HepG2 (cell line): ENCODE results near the gene ALDH9A1. TPM values are rescaled to one million over a fixed set of nuclear protein-coding genes. Genes with fewer than 3 reads are reported as not detected.

Source experiments
- ATAC-seq: fragments of 200-7000 bp; cut with Tn5 transposase; 3 replicates; pipeline ENCODE4 v1.9.1; 2020; ENCODE audit warnings: mild to moderate bottlenecking, moderate library complexity
- BruUV-seq: library from RNA; stranded (reverse); fragments of 400-500 nt; replicated peaks from 2 replicates; lab custom pipeline; 2021; lab: Mats Ljungman, UMichigan
- CTCF ChIA-PET: fragments of 300-600 bp; formaldehyde crosslinking; extraction: SDS; loops from one replicate; lab custom pipeline; 2021; ENCODE audit warnings: low total read pairs, inconsistent platforms, low intra/inter-chr PET ratio; lab: Yijun Ruan, JAX
- POLR2A ChIA-PET: fragments of 350-600 bp; sonication (Branson Sonifier 250); formaldehyde crosslinking; loops from one replicate; lab custom pipeline; 2020; ENCODE audit warnings: antibody characterized with exemption, inconsistent platforms; lab: Yijun Ruan, JAX
- DNase-seq: peaks from one replicate; pipeline ENCODE4 v3.0.0-alpha.2; 2015; ENCODE audit warnings: low spot score
- FAIRE-seq: peaks from 3 replicates; lab custom pipeline; 2011; peaks lifted over from hg19 to GRCh38; lab: Jason Lieb, UNC
- H2AFZ ChIP-seq: one replicate; pipeline ENCODE4 v1.6.1; 2011; ENCODE audit warnings: low read length, inconsistent platforms
- H3K27ac ChIP-seq: fragments of 300-600 bp; 3 replicates; pipeline ENCODE4 v1.8.0; 2011; ENCODE audit warnings: mixed run types, mild to moderate bottlenecking, mixed read lengths, low read length, inconsistent platforms; ENCODE audit not compliant: insufficient read depth; ENCODE audit errors: extremely low read length
- H3K27me3 ChIP-seq, 2 experiments: fragments of 200-600 bp in 1 of 2; 2 replicates in 1 of 2; 3 replicates in 1 of 2; pipeline versions ENCODE4 v1.6.0 to v1.8.0; 2011; ENCODE audit warnings: low read length in 2 of 2, mild to moderate bottlenecking in 2 of 2, moderate library complexity in 2 of 2, inconsistent platforms in 1 of 2; ENCODE audit not compliant: insufficient read depth in 2 of 2, control insufficient read depth in 1 of 2
- H3K36me3 ChIP-seq, 2 experiments: fragments of 200-600 bp in 1 of 2; replicated peaks in 1 of 2; 2 replicates in 1 of 2; 3 replicates in 1 of 2; pipeline versions ENCODE4 v1.5.1 to v1.8.0; 2011; ENCODE audit warnings: low read length in 2 of 2, inconsistent platforms in 1 of 2; ENCODE audit not compliant: insufficient read depth in 2 of 2, control insufficient read depth in 1 of 2
- H3K4me1 ChIP-seq: 2 replicates; pipeline ENCODE4 v1.5.1; 2012; ENCODE audit warnings: low read length, inconsistent platforms; ENCODE audit not compliant: insufficient read depth
- H3K4me2 ChIP-seq: 2 replicates; pipeline ENCODE4 v1.6.0; 2011; ENCODE audit warnings: low read depth, low read length, inconsistent platforms
- H3K4me3 ChIP-seq, 3 experiments: fragments of 200-600 bp in 1 of 3; sonication (generic), shearing (Covaris generic) in 1 of 3; replicated peaks in 1 of 3; 2 replicates each; pipeline ENCODE4 v1.5.1; 2011 to 2016; ENCODE audit warnings: low read length in 3 of 3, inconsistent platforms in 2 of 3, low read depth in 2 of 3, mild to moderate bottlenecking in 2 of 3, control low read depth in 1 of 3, mixed read lengths in 1 of 3; ENCODE audit not compliant: insufficient read depth in 1 of 3
- H3K79me2 ChIP-seq: one replicate; pipeline ENCODE4 v1.6.1; 2011; ENCODE audit warnings: low read length, inconsistent platforms; ENCODE audit not compliant: insufficient read depth
- H3K9ac ChIP-seq: 2 replicates; pipeline ENCODE4 v1.6.0; 2011; ENCODE audit warnings: mild to moderate bottlenecking, low read depth, low read length, inconsistent platforms; ENCODE audit not compliant: insufficient read depth
- H3K9me3 ChIP-seq: 2 replicates; pipeline ENCODE4 v1.5.1; 2012; ENCODE audit warnings: mild to moderate bottlenecking, low read length
- H4K20me1 ChIP-seq: 2 replicates; pipeline ENCODE4 v1.6.0; 2011; ENCODE audit warnings: inconsistent platforms, mild to moderate bottlenecking, low read length, moderate library complexity; ENCODE audit not compliant: insufficient read depth
- AKAP8 ChIP-seq: sonication (generic); formaldehyde crosslinking; IDR thresholded peaks from 2 replicates; pipeline ENCODE4 v1.5.1; 2020; ENCODE audit warnings: mild to moderate bottlenecking, missing genetic modification reagents
- CHD2 ChIP-seq: IDR thresholded peaks from 2 replicates; pipeline ENCODE4 v1.6.1; 2011; ENCODE audit warnings: low read depth, low read length, improper control_type of control experiment
- CREM ChIP-seq, 2 experiments: sonication (generic) in 1 of 2; formaldehyde crosslinking in 1 of 2; IDR thresholded peaks; 2 replicates each; pipeline versions ENCODE4 v1.4.0 to v1.6.1; 2016 to 2020; ENCODE audit warnings: antibody characterized with exemption in 1 of 2, mild to moderate bottlenecking in 1 of 2, missing genetic modification reagents in 1 of 2
- NFATC3 ChIP-seq: sonication (generic); formaldehyde crosslinking; IDR thresholded peaks from 2 replicates; pipeline ENCODE4 v1.5.1; 2020; ENCODE audit warnings: mild to moderate bottlenecking, missing genetic modification reagents
- PAF1 ChIP-seq: IDR thresholded peaks from 2 replicates; pipeline ENCODE4 v1.6.1; 2016; ENCODE audit warnings: missing genetic modification reagents, missing compliant biosample characterization
- PHB2 ChIP-seq: fragments of 450-650 bp; IDR thresholded peaks from 2 replicates; pipeline ENCODE4 v1.6.1; 2018; ENCODE audit not compliant: partially characterized antibody
- ZNF136 ChIP-seq: sonication (generic); formaldehyde crosslinking; IDR thresholded peaks from 2 replicates; pipeline ENCODE4 v1.8.1; 2022; ENCODE audit warnings: low read depth, mild to moderate bottlenecking, moderate library complexity, missing genetic modification reagents
- ZNF205 ChIP-seq: IDR thresholded peaks from 2 replicates; pipeline ENCODE4 v1.6.1; 2018; ENCODE audit warnings: missing biosample characterization, missing genetic modification reagents
- ZNF589 ChIP-seq: sonication (generic); formaldehyde crosslinking; conservative IDR thresholded peaks from 2 replicates; pipeline ENCODE4 v1.8.0; 2022; ENCODE audit warnings: mild to moderate bottlenecking, moderate library complexity, missing genetic modification reagents
- ZNF678 ChIP-seq: sonication (generic); formaldehyde crosslinking; IDR thresholded peaks from 2 replicates; pipeline ENCODE4 v1.4.0; 2020; ENCODE audit warnings: mild to moderate bottlenecking, missing genetic modification reagents
- ZSCAN25 ChIP-seq: sonication (generic); formaldehyde crosslinking; IDR thresholded peaks from 2 replicates; pipeline ENCODE4 v1.8.0; 2022; ENCODE audit warnings: mild to moderate bottlenecking, missing genetic modification reagents
- WGBS: methylation state at CpG from one replicate; pipeline ENCODE4 v1.1.6; 2017; ENCODE audit warnings: low lambda C conversion rate; 5-methylcytosine and 5-hydroxymethylcytosine counted together
- in situ Hi-C: cut with HindIII; loops from 2 replicates; pipeline ENCODE4 v1.10.0; 2017; ENCODE audit warnings: low pct_unique_long_range_greater_than_20kb; ENCODE audit not compliant: extremely low pct_ligation_motif_present
- intact Hi-C: fragments of 100-400 bp; cut with micrococcal nuclease; formaldehyde crosslinking; loops from one replicate; pipeline ENCODE4 v1.10.0; 2022; ENCODE audit not compliant: unreplicated experiment
- polyA plus RNA-seq, 8 experiments: library from polyadenylated mRNA; depleted of rRNA in 3 of 8; stranded (reverse) in 7 of 8; unstranded in 1 of 8; fragments of >200 nt; fragmentation: Illumina TruSeq in 4 of 8; extraction: Trizol in 4 of 8; gene quantifications; 2 replicates each; pipeline versions ENCODE4 v1.2.1 to v1.2.3, GENCODE V29; 2011 to 2016; ENCODE audit warnings: low read depth in 4 of 8, missing spikeins in 1 of 8, mixed read lengths in 1 of 8; ENCODE audit not compliant: insufficient read depth in 1 of 8
- total RNA-seq, 5 experiments: library from RNA; depleted of rRNA; stranded (reverse); fragments of >200 nt; fragmentation: Illumina TruSeq; extraction: Trizol; gene quantifications; 2 replicates each; pipeline ENCODE4 v1.2.3, GENCODE V29; 2016; ENCODE audit warnings: low read depth in 1 of 5
- TF ChIP-seq, protein P1 (sequence below): sonication (generic); formaldehyde crosslinking; IDR thresholded peaks from 2 replicates; pipeline ENCODE4 v1.5.0; 2020; ENCODE audit warnings: missing genetic modification reagents, mild to moderate bottlenecking, borderline replicate concordance
- TF ChIP-seq, protein P2 (sequence below): sonication (generic); formaldehyde crosslinking; IDR thresholded peaks from 2 replicates; pipeline ENCODE4 v1.4.0; 2020; ENCODE audit warnings: missing genetic modification reagents, mild to moderate bottlenecking, borderline replicate concordance
- TF ChIP-seq, protein P3 (sequence below), 2 experiments: fragments of 450-650 bp in 1 of 2; sonication (generic) in 1 of 2; formaldehyde crosslinking in 1 of 2; IDR thresholded peaks; 2 replicates each; pipeline versions ENCODE4 v1.6.1 to v1.8.0; 2016 to 2022; ENCODE audit warnings: antibody characterized with exemption in 1 of 2, mild to moderate bottlenecking in 1 of 2, missing genetic modification reagents in 1 of 2

ALDH9A1 gene
- total and polyA plus RNA-seq, 2 of the 13 experiments (the other 11 are each of a cell fraction or from before 2014, with no cell fraction given): 27.5 to 38.5 TPM

DNA sequence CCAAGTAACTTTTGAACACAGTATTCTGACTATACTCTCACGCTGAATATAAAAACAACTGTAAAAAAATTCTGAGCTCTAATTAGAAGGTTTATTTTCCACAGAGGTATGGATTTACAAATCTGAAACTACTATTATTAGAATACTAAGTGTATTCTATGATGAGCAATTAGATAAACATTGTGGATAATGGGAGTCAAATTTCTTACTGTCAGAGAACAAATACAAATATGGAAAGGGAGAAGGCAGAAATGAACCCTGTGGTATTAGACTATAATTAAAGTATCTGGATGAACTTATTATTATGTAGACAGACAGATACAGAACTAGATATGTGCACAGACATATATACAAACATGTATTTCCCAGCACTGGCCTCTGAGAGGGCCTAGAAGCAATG is 22.6 kb downstream of the ALDH9A1 start:
- no peak for FAIRE-seq
- TF ChIP-seq ZNF589 (CRISPR knock-in tag) (no peak), NFATC3 (CRISPR knock-in tag) (no peak), ZNF678 (CRISPR knock-in tag) (no peak), ZNF136 (CRISPR knock-in tag) (no peak), ZNF205 (no peak), PAF1 (CRISPR knock-in tag) (no peak), AKAP8 (CRISPR knock-in tag) (no peak), ZSCAN25 (CRISPR knock-in tag) (no peak), CREM (IDR thresholded peaks at IDR 0.05) (no peak), CREM (CRISPR knock-in tag; IDR thresholded peaks at IDR 0.05) (no peak), PHB2 (no peak), CHD2 (no peak)
- TF ChIP-seq, protein P1, sequence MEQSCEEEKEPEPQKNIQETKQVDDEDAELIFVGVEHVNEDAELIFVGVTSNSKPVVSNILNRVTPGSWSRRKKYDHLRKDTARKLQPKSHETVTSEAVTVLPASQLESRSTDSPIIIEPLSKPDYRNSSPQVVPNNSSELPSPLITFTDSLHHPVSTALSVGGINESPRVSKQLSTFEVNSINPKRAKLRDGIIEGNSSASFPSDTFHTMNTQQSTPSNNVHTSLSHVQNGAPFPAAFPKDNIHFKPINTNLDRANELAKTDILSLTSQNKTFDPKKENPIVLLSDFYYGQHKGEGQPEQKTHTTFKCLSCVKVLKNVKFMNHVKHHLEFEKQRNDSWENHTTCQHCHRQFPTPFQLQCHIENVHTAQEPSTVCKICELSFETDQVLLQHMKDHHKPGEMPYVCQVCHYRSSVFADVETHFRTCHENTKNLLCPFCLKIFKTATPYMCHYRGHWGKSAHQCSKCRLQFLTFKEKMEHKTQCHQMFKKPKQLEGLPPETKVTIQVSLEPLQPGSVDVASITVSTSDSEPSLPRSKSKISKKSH (CRISPR knock-in tag): no peak
- TF ChIP-seq, protein P2, sequence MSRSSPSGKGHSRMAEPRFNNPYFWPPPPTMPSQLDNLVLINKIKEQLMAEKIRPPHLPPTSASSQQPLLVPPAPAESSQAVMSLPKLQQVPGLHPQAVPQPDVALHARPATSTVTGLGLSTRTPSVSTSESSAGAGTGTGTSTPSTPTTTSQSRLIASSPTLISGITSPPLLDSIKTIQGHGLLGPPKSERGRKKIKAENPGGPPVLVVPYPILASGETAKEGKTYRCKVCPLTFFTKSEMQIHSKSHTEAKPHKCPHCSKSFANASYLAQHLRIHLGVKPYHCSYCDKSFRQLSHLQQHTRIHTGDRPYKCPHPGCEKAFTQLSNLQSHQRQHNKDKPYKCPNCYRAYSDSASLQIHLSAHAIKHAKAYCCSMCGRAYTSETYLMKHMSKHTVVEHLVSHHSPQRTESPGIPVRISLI: no peak
- TF ChIP-seq, protein P3, sequence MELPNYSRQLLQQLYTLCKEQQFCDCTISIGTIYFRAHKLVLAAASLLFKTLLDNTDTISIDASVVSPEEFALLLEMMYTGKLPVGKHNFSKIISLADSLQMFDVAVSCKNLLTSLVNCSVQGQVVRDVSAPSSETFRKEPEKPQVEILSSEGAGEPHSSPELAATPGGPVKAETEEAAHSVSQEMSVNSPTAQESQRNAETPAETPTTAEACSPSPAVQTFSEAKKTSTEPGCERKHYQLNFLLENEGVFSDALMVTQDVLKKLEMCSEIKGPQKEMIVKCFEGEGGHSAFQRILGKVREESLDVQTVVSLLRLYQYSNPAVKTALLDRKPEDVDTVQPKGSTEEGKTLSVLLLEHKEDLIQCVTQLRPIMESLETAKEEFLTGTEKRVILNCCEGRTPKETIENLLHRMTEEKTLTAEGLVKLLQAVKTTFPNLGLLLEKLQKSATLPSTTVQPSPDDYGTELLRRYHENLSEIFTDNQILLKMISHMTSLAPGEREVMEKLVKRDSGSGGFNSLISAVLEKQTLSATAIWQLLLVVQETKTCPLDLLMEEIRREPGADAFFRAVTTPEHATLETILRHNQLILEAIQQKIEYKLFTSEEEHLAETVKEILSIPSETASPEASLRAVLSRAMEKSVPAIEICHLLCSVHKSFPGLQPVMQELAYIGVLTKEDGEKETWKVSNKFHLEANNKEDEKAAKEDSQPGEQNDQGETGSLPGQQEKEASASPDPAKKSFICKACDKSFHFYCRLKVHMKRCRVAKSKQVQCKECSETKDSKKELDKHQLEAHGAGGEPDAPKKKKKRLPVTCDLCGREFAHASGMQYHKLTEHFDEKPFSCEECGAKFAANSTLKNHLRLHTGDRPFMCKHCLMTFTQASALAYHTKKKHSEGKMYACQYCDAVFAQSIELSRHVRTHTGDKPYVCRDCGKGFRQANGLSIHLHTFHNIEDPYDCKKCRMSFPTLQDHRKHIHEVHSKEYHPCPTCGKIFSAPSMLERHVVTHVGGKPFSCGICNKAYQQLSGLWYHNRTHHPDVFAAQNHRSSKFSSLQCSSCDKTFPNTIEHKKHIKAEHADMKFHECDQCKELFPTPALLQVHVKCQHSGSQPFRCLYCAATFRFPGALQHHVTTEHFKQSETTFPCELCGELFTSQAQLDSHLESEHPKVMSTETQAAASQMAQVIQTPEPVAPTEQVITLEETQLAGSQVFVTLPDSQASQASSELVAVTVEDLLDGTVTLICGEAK (IDR thresholded peaks at IDR 0.05): no peak
- TF ChIP-seq, protein P3 (CRISPR knock-in tag; IDR thresholded peaks at IDR 0.05): no peak

More for the DNA sequence above, 22.6 kb downstream of the ALDH9A1 start:
- no peak overlapping the region for H3K9ac ChIP-seq
- no peak overlapping the region for H3K4me3 ChIP-seq
- in situ Hi-C loops: no loop called here
- H3K4me1 ChIP-seq: no peaks in the 10 kb centered on the region
- H4K20me1 ChIP-seq: no peaks in the 10 kb centered on the region
- ChIA-PET POLR2A (no interaction called here), CTCF (no interaction called here)
- 94% methylated on average over 1 of the region's 1 CpG for WGBS
- no peak overlapping the region for H2AFZ ChIP-seq
- no peaks in the 10 kb centered on the region for H3K27me3 ChIP-seq
- H3K36me3 ChIP-seq: peaks cover 3 to 27% of the 10 kb centered on the region in 2 experiments; a peak in 3 of 5 replicates
- H3K9me3 ChIP-seq: no peaks in the 10 kb centered on the region
- H3K4me2 ChIP-seq: no peak overlapping the region
- no peaks in the 10 kb centered on the region for H3K79me2 ChIP-seq
- DNase-seq: no peak
- no TSS peak for BruUV-seq
- intact Hi-C loops: no loop called here
- H3K27ac ChIP-seq: no peak overlapping the region
- no peak for ATAC-seq
